RWPE2 (cell line): ENCODE data around the gene PLOD3.

ENCODE experiments used
- ATAC-seq: fragments of 200-7000 bp; cut with Tn5 transposase; 3 replicates; pipeline ENCODE4 v1.9.1; 2021; ENCODE audit warnings: low read depth
- DNase-seq: peaks from one replicate; pipeline ENCODE4 v3.0.0-alpha.2; 2020; ENCODE audit warnings: low spot score
- H3K27ac ChIP-seq: fragments of 450-650 bp; 2 replicates; pipeline ENCODE4 v1.5.1; 2017; ENCODE audit warnings: mild to moderate bottlenecking; ENCODE audit not compliant: poor library complexity, severe bottlenecking
- H3K27me3 ChIP-seq: fragments of 250-450 bp; sonication (Bioruptor Pico); 2 replicates; pipeline ENCODE4 v1.5.1; 2021; ENCODE audit warnings: mild to moderate bottlenecking, moderate library complexity; ENCODE audit not compliant: insufficient read depth, poor library complexity, severe bottlenecking
- H3K36me3 ChIP-seq: fragments of 250-450 bp; sonication (Bioruptor Pico); 2 replicates; pipeline ENCODE4 v1.5.1; 2020; ENCODE audit warnings: low read depth, mild to moderate bottlenecking, moderate library complexity
- H3K4me1 ChIP-seq: fragments of 250-450 bp; sonication (Bioruptor Pico); 2 replicates; pipeline ENCODE4 v1.5.1; 2021; ENCODE audit warnings: mild to moderate bottlenecking, moderate library complexity; ENCODE audit not compliant: insufficient read depth, poor library complexity, severe bottlenecking
- H3K4me3 ChIP-seq: fragments of 250-450 bp; sonication (Bioruptor Pico); 2 replicates; pipeline ENCODE4 v1.5.1; 2021; ENCODE audit warnings: mild to moderate bottlenecking, moderate library complexity; ENCODE audit not compliant: severe bottlenecking
- H3K9me3 ChIP-seq: fragments of 250-450 bp; sonication (Bioruptor Pico); 2 replicates; pipeline ENCODE4 v1.5.1; 2021; ENCODE audit warnings: mild to moderate bottlenecking, moderate library complexity; ENCODE audit not compliant: severe bottlenecking
- CTCF ChIP-seq: fragments of 450-650 bp; IDR thresholded peaks from one replicate; pipeline ENCODE4 v1.5.1; 2017; ENCODE audit warnings: mild to moderate bottlenecking, moderate library complexity; ENCODE audit not compliant: poor library complexity, severe bottlenecking

The PLOD3 gene

DNA sequence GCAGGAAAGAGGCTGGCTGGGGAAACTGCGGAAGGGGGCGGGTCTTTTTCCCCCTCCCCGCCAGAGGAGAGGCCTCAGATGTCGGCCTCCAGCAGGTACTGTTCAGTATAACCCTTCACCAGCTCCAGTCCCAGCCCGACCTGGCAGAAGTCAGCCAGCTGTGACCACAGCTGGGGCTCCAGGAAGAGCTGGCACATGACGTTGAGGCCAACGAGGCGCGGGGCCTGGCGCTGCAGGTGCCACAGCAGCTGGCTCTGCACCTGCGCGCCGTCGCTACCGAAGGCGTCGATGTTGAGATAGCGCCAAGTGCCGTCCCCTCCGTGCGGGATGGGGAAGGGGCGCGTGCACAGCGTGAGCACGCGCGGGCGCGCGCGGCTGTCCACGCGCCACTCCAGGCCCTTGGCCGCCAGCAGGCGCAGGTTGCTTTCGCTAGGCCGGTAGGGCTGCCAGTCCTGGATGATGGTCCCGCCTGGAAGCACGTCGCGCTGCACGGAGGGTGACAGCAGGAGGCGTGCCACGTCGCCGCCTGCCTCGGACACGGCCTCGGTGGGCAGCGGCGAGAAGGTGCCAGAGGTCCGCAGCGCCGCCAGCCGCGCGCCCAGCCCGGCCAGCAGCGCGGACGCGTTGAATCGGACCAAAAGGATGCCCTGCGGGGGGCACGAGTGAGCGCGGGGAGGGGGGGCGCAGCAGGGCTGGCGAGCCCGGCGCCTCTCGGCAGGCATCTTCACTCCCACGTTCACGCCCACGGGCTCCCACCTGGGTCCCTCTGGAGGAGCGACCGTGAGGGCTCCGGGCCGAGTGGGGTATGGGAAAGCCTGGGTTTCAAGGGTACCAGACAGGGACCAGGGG, 45.2 kb downstream of the PLOD3 start:
- H3K27ac ChIP-seq: no peak overlapping the region
- peaks cover 24% of the 10 kb centered on the region for H3K4me1 ChIP-seq
- H3K4me3 ChIP-seq: no peak overlapping the region
- no peaks in the 10 kb centered on the region for H3K9me3 ChIP-seq
- H3K36me3 ChIP-seq: no peaks in the 10 kb centered on the region
- no peak for TF ChIP-seq CTCF
- ATAC-seq (no peak), DNase-seq (no peak)
- H3K27me3 ChIP-seq: peaks cover 65% of the 10 kb centered on the region

DNA sequence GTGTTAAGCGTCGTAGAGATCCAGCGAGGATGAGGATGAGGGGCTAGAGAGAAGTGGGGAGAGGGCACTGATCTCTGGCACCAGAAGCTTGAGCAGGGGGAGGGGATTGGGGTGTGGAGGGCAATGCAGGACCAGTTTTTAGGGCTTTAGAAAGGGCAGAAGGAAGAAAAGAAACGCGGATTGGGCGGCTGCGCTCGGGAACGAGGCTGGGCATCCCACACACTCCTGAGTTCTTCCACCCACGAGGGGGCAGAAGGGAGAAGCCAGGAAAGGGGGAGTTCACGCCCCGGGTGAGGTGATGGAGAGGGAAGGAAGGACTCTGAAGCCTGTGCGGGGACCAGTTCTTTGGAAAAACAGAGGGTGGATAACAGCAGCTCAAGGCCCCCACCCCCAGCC, 45.9 kb downstream of the PLOD3 start:
- peaks cover 29% of the 10 kb centered on the region for H3K4me1 ChIP-seq
- H3K27me3 ChIP-seq: peaks cover 66% of the 10 kb centered on the region
- H3K9me3 ChIP-seq: no peaks in the 10 kb centered on the region
- H3K4me3 ChIP-seq: no peak overlapping the region
- no peak for ATAC-seq
- TF ChIP-seq CTCF: peak; percentile 20
- no peak overlapping the region for H3K27ac ChIP-seq
- no peak for DNase-seq
- H3K36me3 ChIP-seq: no peaks in the 10 kb centered on the region

GRCh38 chr7:101170617-101171441, 46.6 kb downstream of the PLOD3 start:
- Histone ChIP-seq H3K9me3 (no peaks in the 10 kb centered on the region), H3K4me1 (peaks cover 29% of the 10 kb centered on the region), H3K27me3 (peaks cover 70% of the 10 kb centered on the region), H3K27ac (no peak overlapping the region), H3K4me3 (no peak overlapping the region), H3K36me3 (no peaks in the 10 kb centered on the region)
- ATAC-seq (no peak), DNase-seq (no peak)
- no peak for TF ChIP-seq CTCF

DNA sequence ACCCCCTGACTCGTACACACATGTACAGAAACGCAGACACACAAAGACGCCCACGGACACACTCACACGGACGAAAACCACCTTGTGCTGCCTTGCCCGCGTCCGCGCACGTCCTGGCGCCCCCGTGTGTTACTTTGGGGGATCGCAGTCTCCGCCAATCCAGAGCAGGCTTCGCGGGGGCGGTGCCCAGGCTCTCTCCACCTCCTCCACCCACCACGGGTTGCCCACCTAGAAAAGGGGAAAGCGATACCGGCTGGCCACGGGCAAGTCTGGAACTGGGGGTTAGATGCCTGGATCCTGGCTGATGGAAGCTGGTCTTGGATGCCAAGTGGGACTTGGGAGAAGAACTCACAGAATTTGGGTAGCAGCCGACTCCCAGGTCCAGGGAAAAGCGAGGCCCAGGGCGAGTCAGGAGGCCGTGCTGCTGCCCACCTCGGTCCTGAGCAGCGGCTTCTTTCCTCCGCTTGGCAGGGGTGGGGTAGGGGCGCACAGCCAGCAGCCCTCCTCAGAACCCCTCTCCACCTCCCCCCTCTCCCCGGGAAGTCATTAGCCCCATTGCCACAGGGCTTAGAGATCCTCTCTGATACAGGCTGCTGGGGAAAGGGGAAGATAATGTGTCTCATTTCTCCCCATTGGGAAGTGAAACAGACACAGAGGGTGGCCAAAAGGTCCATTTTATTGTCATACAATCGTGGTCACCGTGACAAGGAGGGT, 47.4 kb downstream of the PLOD3 start:
- no peak overlapping the region for H3K27ac ChIP-seq
- no peaks in the 10 kb centered on the region for H3K9me3 ChIP-seq
- TF ChIP-seq CTCF: peak; percentile 93
- no peak for DNase-seq
- peak; percentile 20; the same call in 1 of the 3 replicates for ATAC-seq
- peaks cover 29% of the 10 kb centered on the region for H3K4me1 ChIP-seq
- H3K4me3 ChIP-seq: no peak overlapping the region
- no peaks in the 10 kb centered on the region for H3K36me3 ChIP-seq
- H3K27me3 ChIP-seq: peaks cover 76% of the 10 kb centered on the region
